Stimulated activated CD4-positive, alpha-beta T cell treated with anti-CD3 and anti-CD28 coated beads, Interleukin-2, amount 100 ng/mL, for 4 hours (primary cell): ENCODE measurements around the gene TMCC1.
A peak's percentile ranks its signal among the peaks of the same experiment; 100 is the strongest.

Experiments
- DNase-seq: peaks from one replicate; pipeline ENCODE4 v3.0.0-alpha.2; 2020; ENCODE audit warnings: low read depth

TMCC1 gene

DNA sequence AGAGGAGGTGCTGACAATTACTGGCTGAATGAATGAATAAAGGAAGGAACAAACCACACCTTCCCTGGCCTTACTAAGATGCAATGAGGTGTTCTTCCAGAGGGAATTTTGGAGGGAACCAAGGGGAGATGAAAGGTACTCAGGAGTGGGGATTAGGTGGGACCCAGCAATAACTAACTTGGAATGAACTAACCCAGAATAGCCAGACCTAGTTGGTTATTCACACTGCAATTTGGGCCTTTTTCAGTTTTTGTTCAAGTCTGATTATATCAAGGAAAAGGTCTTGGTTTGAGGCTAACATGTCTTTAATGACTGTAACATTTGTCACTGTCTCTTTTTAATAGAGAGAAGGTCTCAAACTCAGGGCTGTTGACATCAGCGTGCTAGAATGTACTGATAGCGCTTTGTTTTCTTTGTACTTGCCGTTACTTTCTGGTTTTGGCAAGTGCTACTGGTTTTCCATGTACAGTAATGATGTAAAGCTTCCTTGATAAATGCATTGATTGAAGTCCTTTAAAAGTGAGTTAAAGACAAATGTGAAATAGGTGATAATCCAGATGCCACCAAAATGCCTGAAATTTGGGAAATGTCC is 283.8 kb downstream of the TMCC1 start:
- no peak for DNase-seq

DNA sequence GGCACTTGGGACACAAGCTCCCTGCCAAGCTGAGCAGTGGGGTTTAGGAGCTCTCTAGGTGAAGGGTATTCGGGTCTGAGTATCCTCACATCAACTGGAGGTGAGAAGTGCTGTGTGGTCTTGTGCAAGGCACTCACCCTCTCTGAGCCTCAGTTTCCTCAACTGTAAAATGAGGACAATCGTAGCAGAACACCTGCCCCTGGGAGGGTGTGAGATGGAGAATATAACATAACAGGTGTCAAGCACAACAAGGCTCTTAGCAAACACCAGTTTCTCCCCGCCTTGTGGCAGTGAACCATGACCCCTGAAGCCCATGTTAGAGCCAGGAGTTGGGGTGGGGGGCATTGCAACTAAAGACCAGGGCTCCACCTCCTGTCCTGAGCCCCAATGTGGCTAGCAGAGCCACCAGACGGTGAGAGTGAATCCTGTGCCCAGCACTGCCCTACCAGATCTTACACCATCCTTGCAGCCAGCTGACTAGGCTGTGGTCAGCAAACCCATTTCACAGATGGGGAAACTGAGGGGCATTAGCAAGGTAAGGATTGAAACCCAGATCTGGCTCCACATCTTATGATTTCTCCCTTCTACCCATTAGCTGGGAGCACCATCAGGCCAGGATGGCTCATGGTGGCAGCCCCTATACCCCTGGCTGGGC is 284.4 kb downstream of the TMCC1 start:
- no peak for DNase-seq

DNA sequence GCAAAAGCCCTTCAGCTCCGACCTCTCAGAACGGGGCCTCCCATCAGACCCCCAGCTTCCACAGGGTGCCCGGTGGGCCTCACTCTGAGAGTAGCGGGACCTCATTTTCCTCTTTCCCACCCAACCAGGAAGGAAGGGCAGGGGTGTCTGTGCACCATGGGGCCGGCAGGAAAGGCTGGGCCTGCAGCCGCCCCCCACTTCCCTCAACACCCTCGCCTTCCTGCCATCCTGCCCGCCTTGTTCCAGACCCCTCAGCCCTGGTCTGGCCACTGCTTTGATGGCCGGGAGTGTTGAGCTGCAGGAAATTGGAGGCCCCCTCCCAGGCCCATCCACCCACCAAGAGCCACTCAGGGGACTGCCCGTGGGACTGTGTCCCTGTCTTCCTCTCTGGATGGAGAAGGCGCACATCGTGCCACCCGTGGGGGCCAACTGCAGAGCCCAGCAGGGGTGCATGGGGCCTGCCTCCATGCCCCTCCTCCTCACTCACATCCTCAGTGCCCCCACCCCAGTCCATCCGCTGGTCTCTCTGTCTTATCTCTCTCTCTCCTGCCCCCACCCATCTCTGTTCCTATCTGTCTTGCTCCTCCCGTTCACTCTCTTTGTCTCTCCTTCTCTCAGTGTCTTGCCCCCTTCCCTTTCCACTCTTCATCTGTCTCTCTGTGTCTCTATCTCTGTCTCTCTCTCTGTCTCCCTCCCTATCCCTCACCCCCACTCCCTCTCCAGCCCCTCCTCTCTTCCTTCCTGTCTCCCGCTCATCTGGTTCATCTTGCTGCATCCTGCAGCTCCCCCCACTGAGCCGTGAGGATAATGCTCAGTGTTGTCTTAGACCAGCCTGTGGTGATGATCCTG is 285.2 kb downstream of the TMCC1 start:
- no peak for DNase-seq

DNA sequence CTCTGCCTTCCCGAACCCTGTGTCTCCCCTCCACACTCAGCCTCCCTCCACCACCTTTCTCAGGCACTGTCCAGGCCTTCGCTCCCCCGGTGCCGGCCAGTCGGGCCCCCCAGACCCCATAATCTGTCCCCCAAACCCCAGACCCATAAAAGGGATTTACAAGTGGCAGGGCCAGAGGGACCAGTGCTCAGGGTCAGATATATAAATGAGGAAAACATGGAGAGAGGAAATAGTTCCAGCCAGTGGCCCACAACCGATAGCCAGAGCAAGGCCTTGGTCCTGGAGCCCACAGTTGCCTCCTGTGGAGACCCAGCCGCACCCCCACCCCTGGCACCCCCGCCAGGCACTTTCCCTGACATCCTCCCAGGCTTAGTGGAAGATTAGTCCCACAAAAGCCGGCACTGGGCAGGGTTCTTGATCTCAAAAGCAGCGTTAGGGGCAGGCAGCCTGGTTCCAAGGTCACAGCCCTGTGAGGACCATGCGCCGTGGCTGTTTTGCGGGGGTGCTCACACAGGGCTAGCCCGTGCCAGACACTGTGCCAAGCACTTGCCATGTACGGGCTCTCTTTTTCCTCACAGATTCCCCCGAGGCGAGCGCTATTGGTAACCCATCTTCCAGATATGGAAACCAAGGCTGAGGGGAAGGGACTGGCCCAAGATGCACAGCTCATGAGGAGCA is 286.0 kb downstream of the TMCC1 start:
- DNase-seq = no peak

DNA sequence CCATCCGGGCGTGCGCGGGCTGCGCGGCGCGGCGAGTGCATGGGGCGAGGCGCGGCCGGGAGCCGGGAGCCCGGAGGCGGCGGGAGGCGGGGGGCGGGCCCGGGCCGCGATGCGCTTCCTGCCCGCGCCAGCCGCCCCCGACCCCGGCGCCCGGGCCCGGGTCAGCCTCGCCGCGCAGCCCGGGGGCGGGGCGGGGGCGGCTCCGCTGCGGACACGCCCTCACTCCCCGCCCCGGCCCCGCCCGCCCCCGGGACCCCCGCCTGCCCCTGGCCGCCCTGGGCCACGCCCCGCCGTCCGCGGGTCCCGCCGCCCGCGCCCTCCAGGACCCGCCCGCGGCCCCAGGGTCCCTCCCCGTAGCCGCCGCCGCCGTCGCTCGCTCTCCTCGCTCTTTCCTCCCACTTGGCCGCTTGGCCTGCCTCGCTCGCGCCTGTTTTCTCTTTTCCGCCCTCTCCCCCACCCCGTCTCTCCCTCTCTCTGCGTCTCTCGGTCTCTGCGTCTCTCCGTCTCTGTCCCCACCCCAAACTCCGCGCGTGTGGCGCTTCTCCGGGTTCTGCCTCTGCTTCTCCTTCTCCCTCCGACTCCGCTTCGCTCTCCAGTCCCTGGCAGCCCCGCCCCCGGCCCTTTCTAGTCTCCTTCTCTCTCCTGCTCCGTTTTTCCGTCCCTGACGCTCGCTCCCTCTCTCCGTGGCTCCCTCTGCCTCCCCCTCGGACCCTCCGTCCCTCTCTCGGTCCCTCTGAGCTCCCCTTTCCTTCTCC is 286.7 kb downstream of the TMCC1 start, which contains the start of gene PLXND1:
Gene PLXND1, minus strand, starts transcription at position 41 of the 755 bp plus-strand sequence. Its CDS starts 37 bp downstream, at position 4.
- peak; percentile 25 for DNase-seq

DNA sequence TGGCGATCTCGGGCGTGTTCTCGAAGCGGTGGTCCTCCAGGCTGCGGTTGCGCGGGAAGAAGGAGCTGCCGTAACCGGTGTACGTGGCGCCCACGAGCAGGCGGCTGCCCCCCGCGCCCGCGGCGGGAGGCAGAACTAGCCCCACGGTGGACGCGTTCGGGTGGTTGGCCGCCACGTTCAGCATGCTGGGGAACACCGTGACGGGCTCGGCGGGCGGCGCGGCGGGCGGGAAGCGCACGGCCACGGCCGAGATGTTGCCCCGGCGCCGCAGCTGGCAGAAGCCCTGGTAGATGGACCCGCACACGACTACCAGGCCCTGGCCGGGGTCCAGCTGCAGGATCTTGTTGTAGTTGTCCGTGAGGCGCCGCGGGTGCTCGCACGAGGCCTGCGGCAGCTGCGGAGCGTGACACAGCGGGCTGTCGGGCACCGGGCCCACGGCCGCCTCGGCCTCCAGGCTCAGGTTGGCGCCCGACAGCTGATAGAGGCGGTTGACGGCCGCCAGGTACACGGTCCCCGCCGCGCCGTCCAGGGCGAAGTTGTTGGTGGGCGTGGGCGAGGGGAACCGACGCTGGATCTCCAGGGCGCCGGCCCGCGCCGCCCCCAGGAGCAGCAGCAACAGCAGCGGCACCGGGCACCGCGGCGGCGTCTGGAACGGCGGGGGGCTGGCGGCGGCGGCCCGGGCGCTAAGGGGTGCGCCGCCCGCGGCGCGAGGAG is 287.4 kb downstream of the TMCC1 start:
- DNase-seq = no peak

DNA sequence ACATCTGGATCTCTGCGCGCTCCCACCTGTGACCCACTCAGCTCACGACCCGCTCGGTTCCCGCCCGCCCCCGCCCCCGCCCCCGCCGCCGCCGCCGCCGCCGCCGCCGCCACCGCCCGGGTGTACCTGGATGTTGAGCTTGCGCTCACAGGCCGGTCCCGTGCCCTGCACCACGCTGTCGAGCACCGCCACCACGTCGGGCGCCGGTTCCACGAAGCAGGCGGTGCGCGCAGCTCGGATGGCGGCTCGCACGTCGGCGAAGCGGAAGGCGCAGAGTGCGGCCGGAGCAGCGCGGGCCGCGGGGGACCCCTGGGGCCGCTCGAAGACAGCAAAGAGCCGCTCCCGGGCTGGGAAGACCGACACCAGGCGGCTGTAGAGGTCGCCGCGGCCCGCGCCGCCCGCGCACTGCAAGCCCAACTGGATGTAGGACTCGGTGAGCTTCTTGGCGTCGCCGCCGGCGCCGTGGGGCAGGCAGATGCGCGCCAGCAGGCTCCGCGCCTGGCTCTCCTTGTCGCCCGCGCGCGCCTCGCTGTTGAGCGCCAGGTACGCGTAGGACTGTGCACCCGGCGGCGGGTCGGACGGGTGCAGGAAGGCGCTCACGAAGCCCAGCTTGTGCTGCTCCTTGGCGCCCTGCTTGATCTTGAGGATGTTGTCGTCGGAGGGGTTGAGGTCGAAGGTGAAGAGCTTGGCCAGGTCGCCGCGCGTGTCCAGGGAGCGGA is 288.1 kb downstream of the TMCC1 start:
- DNase-seq = peak; percentile 17

DNA sequence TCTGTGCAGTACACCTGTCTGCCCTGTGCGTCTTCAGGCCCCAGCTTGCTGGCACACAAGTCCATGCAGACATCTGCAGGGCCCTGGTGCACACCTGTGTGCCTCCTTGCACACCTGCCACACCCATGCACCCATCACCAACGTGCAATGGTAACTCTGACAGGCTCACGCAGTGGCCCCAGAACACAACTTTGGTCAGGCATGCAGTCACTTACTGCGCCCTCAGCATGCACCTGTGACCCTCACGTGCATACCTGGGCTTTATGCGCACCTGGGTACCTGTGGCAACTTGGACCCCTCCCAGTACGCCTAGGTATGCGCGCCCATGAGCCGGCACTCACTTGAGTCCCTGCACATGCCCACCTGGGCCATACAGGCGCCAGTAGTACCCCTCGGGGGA is 288.7 kb downstream of the TMCC1 start:
- DNase-seq = no peak

DNA sequence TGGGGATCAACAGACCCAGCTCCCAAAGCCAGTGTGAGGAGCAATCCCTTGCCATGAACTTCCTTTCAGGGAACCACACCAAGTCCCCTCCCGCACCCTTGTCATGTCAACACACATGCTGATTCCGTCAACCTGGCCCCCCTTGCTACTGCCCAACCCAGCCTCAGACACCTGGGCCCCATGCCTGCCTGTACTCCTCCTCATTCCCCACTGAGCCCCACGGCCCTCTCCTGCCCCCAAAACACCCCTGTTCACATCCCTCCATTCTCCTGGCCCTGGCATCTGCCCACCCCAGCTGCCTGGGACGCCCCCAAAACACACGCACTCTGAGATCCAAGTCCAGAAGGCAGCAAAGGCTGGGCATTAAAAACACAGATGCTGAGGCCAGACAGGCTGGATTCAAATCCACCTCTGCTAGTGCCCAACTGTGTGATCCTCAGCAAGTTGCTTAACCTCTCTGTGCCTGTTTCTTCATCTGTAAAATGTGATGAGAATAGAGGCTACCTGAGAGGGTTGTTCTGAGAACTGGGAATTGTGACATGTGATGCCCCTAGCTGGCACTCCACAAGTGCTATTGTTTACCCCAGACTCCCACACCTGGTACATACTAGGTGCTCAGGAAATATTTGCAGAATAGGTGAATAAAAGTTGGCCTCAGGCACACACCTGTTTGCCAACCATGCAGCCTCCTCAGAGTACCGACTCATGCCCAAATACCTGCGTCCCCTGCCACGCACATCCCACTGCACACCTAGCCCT is 289.3 kb downstream of the TMCC1 start:
- DNase-seq = no peak

DNA sequence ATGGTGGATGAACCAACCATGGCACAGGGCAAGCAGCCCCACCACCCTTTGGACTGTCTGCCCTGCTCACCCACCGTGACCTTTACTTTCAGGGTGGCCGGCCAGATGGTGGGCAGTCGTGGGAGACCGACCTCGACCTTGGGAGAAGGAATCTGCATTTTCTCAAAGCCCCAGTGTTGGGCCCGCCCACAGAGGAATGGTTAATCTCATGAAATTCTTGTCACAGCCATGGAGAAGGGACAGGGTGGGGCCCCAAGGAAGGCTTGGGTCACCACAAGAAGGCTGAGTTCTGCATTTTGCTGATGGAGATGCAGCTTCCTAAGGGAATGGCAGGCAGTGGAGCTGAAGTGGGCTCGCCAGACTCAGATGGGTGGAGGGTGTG is 290.0 kb downstream of the TMCC1 start:
- no peak for DNase-seq

DNA sequence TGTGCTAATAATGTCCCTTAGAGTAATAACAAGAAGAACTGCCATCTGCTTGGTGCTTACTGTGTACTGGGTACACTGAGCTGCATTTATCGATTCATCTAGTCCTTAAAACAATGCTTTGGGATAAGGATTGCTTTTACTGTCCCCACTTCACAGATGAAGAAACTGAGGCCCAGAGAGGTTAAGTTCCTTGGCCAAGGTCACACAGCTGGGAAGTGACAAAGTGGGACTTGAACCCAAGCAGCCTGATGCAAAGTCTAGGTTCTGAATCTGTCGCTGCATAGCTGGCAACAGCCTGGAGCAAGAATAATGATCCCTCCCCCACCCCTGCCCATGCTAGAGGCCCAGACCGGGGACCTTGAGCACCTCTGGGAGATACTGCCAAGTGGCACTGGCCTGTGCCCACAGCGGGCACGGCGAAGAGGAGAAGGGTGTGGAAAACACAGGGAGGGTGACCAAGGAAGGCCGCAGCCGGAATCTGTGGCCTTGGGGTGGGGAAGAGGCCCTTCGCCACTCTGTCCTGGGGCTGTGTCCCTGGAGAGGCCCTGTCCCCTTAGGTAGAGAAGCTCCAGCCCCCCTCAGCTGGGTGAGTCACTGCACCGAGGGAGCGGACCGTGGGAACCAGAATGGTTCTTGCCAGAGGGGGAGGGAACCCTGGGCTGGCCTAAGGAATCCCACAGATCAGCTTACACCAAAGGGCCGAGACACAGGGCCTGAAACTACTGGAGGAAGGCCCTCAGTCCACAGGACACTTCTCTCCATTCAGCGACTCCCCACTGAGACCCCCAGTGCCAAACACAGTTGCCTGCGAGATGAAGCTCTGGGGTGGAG is 290.6 kb downstream of the TMCC1 start:
- DNase-seq = no peak

DNA sequence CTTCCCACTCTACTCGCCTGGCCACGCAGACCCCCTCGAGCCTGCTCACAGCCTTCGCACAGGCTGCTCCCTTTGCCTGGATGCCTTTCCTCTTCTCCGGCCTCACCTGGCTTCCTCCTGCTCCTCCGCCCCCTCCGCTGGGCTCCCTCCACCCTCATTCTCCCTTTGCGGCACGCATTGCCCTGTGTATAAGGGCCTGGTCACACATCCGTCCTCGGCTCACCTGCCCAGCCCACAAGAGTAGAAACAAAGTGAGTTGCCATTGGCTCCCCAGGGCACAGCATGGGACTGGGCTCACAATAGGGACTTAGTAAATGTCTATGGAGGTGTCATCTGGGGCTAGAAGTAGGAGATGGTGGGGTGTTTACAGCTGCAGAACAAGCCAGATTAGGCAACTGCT is 291.2 kb downstream of the TMCC1 start:
- no peak for DNase-seq

DNA sequence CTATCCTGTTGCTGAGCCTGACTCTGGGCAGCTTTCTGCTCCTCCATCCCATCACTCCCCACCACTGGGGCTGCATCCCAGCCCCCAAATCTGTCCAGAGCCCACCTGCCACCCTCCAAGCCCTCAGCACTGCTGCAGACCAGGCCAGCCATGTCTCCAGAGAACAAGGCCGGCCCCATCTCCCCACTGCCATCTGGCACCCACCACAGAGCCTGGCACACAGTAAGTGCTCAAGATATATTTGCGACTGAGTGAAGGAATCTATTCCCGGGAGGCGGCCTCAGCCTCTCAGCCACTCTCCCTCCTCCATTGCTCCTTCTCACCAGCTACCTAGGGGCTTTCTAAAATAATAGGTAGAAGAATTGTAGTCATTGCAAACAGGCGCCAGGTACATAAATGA is 291.8 kb downstream of the TMCC1 start:
- DNase-seq = no peak

DNA sequence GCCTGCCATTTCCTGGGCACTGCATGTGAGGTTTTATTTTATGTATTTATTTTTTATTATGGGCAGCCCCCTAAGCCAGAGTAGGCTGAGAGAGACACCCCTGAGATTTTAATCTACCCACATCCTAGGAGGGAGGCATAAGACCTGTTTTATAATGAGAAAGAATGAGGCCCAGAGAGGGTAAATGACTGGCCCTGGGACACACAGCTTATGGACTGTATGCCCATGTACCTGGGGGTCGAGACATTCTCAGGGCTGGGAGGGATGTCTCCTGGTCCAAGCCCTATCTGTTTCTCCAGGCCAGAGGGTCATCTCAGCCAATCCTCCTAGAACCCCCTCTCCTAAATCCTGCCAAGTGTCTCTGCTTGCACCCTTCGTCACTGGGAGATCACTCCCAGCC is 293.2 kb downstream of the TMCC1 start:
- DNase-seq = no peak

DNA sequence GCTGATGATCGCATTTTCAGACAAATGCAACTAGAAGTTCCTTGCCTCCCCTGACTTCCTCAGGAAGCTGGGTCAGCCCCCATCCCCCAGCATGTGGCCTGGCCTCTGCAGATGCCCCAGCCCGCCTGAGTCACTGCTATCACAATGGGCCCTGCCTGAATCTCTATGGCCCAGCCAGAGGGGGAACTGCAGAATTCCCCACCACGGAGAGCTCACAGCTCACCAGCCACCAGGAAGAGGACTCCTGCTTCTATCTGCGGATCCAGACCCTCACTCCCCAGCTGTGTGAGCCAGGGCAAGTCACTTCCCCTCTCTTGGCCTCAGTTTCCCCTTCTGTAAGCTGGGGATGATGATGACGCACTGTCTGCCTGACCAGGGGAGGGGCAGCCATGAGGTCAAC is 293.9 kb downstream of the TMCC1 start:
- no peak for DNase-seq

DNA sequence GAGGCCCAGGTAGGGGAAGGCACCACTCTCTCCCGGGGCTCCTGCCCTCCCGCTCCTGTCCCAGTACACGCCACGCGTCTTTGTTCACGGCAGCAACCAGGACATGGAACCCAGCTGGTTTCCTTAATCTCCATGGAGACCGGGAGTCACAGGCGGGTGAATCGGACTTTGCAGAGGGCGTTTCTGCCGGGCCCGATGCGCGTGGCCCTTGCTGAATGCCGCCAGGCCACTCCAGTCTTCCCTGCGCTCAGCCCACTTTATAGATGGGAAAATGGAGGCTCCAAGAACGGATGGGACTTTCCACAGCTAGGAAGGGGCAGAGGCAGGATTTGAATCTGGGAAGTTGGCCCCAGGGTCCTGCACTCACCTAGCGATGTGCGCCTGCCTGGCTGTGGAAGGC is 294.4 kb downstream of the TMCC1 start:
- no peak for DNase-seq

DNA sequence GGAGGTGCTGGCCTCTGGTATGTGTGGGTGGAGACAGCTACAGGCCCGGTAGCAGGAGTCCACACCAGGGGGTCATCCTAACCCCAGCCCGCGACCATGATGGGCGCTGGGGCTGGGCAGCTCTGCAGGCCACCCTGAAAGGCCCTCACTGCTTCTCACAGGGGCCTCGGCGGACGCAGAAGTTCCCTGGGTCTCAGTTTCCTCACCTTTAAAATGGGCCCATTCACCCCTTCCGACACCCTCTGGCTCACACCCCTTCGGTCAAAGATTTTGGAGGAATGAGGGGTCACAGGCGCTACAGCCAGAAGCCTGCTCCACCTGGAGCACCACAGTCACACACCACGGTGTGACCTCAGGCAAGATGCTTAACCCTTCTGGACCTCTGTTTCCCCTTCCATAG is 295.0 kb downstream of the TMCC1 start:
- DNase-seq = no peak

DNA sequence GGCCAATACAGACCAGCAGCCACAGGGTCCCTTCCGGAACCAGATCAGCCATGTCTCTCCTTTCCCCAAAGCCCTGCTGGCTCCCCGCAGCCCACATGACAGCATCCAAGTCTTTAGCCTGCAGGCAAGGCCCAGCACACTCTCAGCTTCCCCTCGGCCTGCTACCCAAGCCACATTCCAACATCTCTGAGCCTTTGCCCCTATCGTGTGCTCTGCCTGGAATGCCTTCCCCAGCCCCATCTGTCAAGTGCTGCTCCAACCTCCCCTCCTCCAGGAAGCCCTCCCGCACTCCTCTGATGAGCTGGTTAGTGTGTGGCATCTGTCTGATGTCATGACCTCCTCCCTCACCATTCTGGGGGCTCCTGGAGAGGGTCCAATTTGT is 295.5 kb downstream of the TMCC1 start:
- no peak for DNase-seq
